Right ventricle myocardium inferior (tissue), 1 donor: ENCODE results near the gene TCF4. TPM values are rescaled to one million over a fixed set of nuclear protein-coding genes. Genes with fewer than 3 reads are reported as not detected.

Experiments used
- ATAC-seq: fragments of 200-7000 bp; cut with Tn5 transposase; one replicate; pipeline ENCODE4 v1.9.1; 2020; ENCODE audit warnings: mild to moderate bottlenecking, moderate library complexity
- DNase-seq: peaks from one replicate; pipeline ENCODE4 v3.0.0; 2021; ENCODE audit errors: missing footprints
- intact Hi-C: fragments of 100-400 bp; cut with DNase I; formaldehyde crosslinking; loops from one replicate; pipeline ENCODE4 v1.11.0; 2022
- microRNA-seq: library from miRNA; unstranded; fragments of <30 nt; microRNA quantifications from one replicate; pipeline ENCODE4 v1.2.0, GENCODE V29; 2020
- total RNA-seq: library from RNA; stranded (reverse); fragmentation: NEBNext Ultra II Directional; extraction: Animal tissue kit (Norgen Biotek cat#: 25700); gene quantifications from one replicate; pipeline ENCODE4 v1.2.1, GENCODE V29; 2021
- donor health status: DM: no; HTN: yes; CAD: no; lungs with severe emphysema.

TCF4 gene
- total RNA-seq, 1 donor from 2014 or later = 57.8 TPM

- DNase-seq = no peak
- intact Hi-C loops = no loop called here
- no peak for ATAC-seq
Measured at GRCh38 chr18:55199291-55199963, 388.6 kb downstream of the TCF4 start.

DNA sequence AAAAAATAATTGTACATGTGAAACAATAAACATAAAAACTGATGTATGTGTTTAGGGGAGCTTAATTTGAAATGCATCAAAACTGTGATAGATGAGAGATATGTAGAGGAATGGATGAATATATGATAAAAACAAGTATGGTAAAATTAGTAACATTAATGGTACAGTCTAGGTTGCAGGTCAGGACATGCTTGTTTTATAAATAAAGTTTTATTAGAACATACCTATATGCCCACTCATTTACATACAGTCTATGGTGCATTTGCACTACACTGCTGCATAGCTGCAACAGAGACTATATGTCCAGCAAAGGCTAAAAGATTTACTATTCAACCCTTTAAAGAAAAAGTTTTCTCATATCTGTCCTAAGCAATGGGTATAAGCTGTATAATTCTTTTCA is 392.1 kb downstream of the TCF4 start:
- intact Hi-C loops = no loop called here

DNA sequence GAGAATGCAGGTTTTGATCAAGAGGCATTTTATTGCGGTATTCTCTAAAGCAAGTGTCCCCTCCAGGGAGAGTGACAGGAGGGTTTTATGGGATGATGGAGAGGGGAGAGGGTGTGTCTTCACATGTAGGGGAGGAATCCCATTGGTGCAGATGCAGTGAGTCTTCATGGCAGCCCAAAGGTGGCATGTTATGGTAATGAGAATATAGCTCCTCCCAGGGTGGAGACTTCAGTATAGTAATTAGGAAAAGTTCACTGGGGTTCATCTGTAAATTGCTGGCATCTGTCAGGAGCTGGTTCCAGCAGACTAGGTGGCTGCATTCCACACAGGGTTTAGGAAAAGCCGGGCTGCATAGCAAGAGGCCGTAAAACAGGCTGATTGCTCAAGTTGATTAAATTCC is 398.0 kb downstream of the TCF4 start:
- intact Hi-C loops = no loop called here
- ATAC-seq (no peak), DNase-seq (no peak)

More for the DNA sequence above, 392.1 kb downstream of the TCF4 start:
- DNase-seq = no peak
- ATAC-seq = no peak

GRCh38 chr18:55186588-55186987 is 401.4 kb downstream of the TCF4 start:
- ATAC-seq (no peak), DNase-seq (no peak)
- intact Hi-C loops = no loop called here

DNA sequence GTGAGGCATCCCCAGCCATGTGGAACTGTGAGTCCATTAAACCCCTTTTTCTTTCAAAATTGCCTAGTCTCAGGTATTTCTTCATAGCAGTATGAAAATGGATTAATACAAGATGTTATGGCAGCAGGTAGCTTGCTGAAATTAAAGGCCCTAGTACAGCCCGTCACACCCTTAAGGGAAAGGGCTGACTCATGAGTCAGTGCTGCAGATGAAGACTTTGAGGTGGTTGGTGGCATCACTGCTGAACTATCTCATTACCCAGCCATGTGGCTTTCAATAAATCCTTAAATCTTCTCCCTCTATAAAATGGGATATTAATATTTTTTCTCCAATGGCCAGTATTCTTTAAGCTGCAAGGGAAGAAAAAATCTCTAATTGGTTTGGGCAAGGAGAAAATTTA is 402.6 kb downstream of the TCF4 start:
- ATAC-seq (no peak), DNase-seq (no peak)
- intact Hi-C loops = no loop called here

DNA sequence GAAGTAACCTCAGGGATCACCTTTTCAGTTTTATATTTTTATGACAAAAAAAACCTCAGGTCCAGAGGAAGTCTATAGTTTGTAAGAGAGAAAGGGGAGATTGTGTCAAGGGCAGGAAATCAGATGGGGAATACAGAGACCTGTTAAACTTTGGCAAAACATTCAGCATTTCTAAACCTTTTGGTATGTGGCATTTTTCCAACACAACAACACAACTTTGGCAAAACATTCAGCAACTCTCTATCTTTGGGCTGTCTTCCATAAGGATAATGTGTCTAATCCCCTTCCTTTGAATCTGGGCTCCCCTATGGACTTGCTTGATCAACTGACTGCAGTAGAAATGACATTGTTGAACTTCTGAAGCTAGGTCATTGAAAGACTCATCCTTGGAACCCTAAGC is 408.2 kb downstream of the TCF4 start:
- intact Hi-C loops = no loop called here
- no peak for ATAC-seq

GRCh38 chr18:55179425-55179824 is 408.6 kb downstream of the TCF4 start:
- intact Hi-C loops = no loop called here
- ATAC-seq = no peak
- no peak for DNase-seq

More for the DNA sequence above, 408.2 kb downstream of the TCF4 start:
- DNase-seq = no peak

- DNase-seq (no peak), ATAC-seq (no peak)
- intact Hi-C loops = no loop called here
Measured at GRCh38 chr18:55173291-55173690, 414.7 kb downstream of the TCF4 start.

Small RNAs within 50 kb of the gene (microRNA-seq; reads per million reads assigned to microRNA genes)
- gene MIR4529 = not detected
